Activated T-helper 17 cell treated with anti-CD3 and anti-CD28 coated beads, Interleukin-2, amount 50 U/mL, for 72 hours (primary cell): Measurements from ENCODE around the gene NME5. TPM values are rescaled to one million over a fixed set of nuclear protein-coding genes. Genes with fewer than 3 reads are reported as not detected.
"Not testable (repeated sequence)": the region's sequence is repeated elsewhere in the genome, so short reads cannot be mapped to it uniquely, and the experiment has no call there.

Source experiments
- ATAC-seq: fragments of 150-1000 bp; cut with Tn5 transposase; replicated peaks from 2 replicates; pipeline ENCODE4 v1.10.0; 2021; ENCODE audit warnings: mild to moderate bottlenecking, moderate library complexity
- H3K27ac Mint-ChIP-seq: one replicate; pipeline ENCODE4 v1.8.0; 2022; ENCODE audit warnings: mixed read lengths
- H3K27me3 Mint-ChIP-seq: one replicate; pipeline ENCODE4 v1.8.0; 2022; ENCODE audit warnings: mixed read lengths
- H3K36me3 Mint-ChIP-seq: one replicate; pipeline ENCODE4 v1.8.0; 2022; ENCODE audit warnings: low read depth, mild to moderate bottlenecking, mixed read lengths
- H3K4me1 Mint-ChIP-seq: one replicate; pipeline ENCODE4 v1.8.0; 2022; ENCODE audit warnings: mixed read lengths
- H3K4me3 Mint-ChIP-seq: one replicate; pipeline ENCODE4 v1.8.0; 2022; ENCODE audit warnings: mild to moderate bottlenecking, mixed read lengths
- H3K9me3 Mint-ChIP-seq: one replicate; pipeline ENCODE4 v1.8.0; 2022; ENCODE audit warnings: mixed read lengths
- total RNA-seq, 2 donors: library from RNA; stranded (reverse); gene quantifications; one replicate each; pipeline ENCODE4 v1.2.3, GENCODE V29; 2022

The NME5 gene
- total RNA-seq, 2 donors from 2014 or later: not detected

DNA sequence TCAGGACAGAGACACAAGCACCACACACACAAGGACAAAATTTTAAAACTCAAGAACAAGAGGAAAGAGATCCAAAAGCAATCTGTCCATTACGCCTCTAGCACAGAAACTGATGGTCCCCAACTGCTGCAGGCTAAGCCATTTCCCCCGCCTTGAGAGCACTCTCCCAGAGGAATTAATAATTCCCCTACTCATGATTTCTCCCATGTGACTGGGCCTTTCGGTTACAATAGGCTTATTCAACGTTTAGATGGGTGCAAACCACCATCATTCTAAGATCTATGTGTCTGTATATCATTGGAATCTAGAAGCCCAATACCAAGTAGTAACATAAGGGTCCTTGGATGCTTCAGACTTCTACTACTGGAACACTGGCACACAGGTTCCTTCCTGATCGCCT, 20.4 kb upstream of the NME5 start:
- H3K27me3 Mint-ChIP-seq: no peaks in the 10 kb centered on the region
- H3K9me3 Mint-ChIP-seq: no peaks in the 10 kb centered on the region
- no peaks in the 10 kb centered on the region for H3K4me1 Mint-ChIP-seq
- ATAC-seq: no peak
- H3K36me3 Mint-ChIP-seq: peaks cover 86% of the 10 kb centered on the region
- H3K4me3 Mint-ChIP-seq: no peak overlapping the region
- no peak overlapping the region for H3K27ac Mint-ChIP-seq

DNA sequence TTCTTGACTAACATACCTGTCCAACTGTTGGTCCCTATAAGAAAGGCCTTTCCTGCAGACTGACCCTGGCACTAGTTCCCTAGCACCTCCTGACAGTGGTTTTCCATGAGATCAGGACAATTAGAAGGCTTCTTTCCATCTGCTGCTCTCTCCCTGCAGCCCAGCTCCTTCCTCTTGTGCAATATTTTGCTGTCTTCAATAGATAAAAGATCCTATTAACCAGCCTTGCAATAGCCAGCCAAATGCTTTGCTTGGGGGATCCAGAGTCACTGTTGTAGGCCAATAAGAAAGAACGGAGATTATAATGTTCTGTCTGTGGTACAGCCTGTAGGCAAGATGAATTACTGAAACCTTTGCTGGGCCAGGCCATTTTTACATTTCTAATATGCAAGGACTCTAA, 18.4 kb upstream of the NME5 start:
- Mint-ChIP-seq H3K27me3 (no peaks in the 10 kb centered on the region), H3K4me1 (no peaks in the 10 kb centered on the region), H3K27ac (no peak overlapping the region), H3K9me3 (no peaks in the 10 kb centered on the region), H3K36me3 (peaks cover 66% of the 10 kb centered on the region), H3K4me3 (no peak overlapping the region)
- no peak for ATAC-seq

DNA sequence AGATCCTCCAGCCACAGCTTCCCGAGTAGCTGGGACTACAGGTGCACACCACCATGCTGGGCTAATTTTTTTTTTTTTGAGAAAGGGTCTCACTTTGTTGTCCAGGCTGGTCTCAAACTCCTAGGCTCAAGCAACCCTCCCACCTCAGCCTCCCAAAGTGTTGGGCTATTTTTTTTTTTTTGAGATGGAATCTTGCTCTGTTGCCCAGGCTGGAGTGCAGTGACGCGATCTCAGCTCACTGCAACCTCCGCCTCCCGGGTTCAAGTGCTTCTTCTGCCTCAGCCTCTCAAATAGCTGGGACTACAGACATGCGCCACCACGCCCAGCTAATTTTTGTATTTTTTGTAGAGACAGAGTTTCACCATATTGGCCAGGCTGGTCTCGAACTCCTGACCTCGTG, 16.7 kb upstream of the NME5 start:
- not testable (repeated sequence) for H3K9me3 Mint-ChIP-seq, H3K4me3 Mint-ChIP-seq, H3K4me1 Mint-ChIP-seq, H3K27me3 Mint-ChIP-seq, ATAC-seq, H3K27ac Mint-ChIP-seq
- peaks cover 49% of the 10 kb centered on the region for H3K36me3 Mint-ChIP-seq

DNA sequence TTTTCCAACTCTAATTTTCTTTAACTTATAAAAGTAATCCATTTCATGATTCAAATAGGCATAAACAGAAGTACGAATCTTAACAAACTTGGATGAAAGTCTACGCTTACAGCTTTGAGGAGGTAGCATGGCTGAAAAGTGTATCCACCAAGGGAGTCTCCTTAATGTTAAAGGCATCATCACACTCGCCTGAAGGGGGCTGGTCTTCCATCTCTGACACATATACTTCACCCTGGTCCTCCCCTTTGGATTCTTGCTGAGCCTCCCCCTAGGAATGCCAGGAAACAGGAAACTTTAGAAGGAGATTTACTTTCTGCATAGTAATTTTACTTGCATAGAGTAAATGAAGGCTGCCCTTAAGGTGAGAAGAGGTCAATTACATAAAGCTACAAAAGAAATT, 10.3 kb upstream of the NME5 start:
- no peaks in the 10 kb centered on the region for H3K36me3 Mint-ChIP-seq
- no peaks in the 10 kb centered on the region for H3K4me1 Mint-ChIP-seq
- H3K9me3 Mint-ChIP-seq: no peaks in the 10 kb centered on the region
- no peak overlapping the region for H3K4me3 Mint-ChIP-seq
- no peaks in the 10 kb centered on the region for H3K27me3 Mint-ChIP-seq
- H3K27ac Mint-ChIP-seq: no peak overlapping the region
- ATAC-seq: no peak

DNA sequence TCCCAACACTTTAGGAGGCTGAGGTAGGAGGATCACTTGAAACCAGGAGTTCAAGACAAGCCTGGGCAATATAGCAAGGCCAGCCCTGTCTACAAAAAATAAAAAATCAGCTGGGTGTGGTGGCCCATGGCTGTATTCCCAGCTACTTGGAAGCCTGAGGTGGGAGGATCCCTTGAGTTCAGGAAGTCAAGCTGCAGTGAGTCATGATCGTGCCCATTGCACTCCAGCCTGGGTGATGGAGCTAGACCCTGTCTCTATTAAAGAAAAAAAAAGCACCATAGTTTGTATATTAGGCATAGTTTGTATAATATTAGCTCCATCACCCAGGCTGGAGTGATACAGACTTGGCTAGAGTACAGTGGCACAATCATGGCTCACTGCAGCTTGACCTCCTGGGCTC, 9.6 kb upstream of the NME5 start:
- H3K27me3 Mint-ChIP-seq: no peaks in the 10 kb centered on the region
- no peaks in the 10 kb centered on the region for H3K4me1 Mint-ChIP-seq
- no peak overlapping the region for H3K4me3 Mint-ChIP-seq
- no peaks in the 10 kb centered on the region for H3K9me3 Mint-ChIP-seq
- H3K27ac Mint-ChIP-seq: no peak overlapping the region
- ATAC-seq: no peak
- H3K36me3 Mint-ChIP-seq: no peaks in the 10 kb centered on the region

DNA sequence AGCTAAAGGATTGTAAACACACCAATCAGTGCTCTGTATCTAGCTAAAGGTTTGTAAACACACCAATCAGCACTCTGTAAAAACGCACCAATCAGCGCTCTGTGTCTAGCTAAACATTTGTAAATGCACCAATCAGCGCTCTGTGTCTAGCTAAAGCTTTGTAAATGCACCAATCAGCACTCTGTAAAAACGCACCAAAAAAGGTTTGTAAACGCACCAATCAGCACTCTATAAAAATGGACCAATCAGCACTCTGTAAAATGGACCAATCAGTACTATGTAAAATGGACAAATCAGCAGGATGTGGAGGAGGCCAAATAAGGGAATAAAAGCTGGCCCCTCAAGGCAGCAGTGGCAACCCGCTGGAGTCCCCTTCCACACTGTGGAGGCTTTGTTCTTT, 4.3 kb upstream of the NME5 start:
- H3K9me3 Mint-ChIP-seq, ATAC-seq, H3K4me3 Mint-ChIP-seq, H3K27me3 Mint-ChIP-seq, H3K36me3 Mint-ChIP-seq, H3K4me1 Mint-ChIP-seq, H3K27ac Mint-ChIP-seq: not testable (repeated sequence)

DNA sequence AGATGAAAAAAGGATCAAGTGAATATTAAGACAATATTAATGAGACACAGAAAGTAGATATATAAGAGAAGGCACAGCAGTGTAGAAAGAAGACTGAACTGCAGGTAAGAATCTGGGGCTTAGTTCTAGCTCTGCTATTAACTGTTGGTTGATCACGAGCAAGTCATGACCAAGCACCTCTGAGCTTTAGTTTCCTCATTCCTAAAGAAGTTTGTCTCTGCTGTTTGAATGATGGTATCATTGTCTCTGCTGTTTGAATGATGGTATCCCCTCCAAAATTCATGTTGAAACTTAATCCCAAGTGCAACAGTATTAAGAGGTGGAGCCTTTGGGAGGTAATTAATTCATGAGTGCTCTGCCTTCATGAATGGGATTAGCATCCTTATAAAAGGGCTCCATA, 2.5 kb upstream of the NME5 start:
- H3K36me3 Mint-ChIP-seq: no peaks in the 10 kb centered on the region
- no peaks in the 10 kb centered on the region for H3K4me1 Mint-ChIP-seq
- H3K4me3 Mint-ChIP-seq: no peak overlapping the region
- H3K27me3 Mint-ChIP-seq: peaks cover 8% of the 10 kb centered on the region
- no peak for ATAC-seq
- no peaks in the 10 kb centered on the region for H3K9me3 Mint-ChIP-seq
- no peak overlapping the region for H3K27ac Mint-ChIP-seq

DNA sequence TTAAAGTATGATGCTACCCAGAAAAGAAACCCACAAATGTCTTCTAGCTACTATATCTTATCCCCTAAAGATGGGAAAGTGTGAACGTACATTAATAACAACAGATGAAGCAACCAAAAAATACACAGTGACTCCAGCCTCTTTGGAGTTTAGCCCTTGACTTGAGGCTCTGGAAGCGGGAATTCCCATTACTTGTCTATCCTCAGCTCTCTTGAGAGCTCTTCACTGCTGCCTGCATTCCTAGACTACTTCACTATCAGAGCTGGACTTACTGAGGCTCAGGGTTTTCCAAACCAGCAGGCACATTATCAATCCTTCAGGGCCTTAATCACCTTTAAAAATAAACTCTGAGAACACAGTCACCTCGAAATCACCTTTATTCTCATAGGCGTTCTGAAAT, 1.0 kb upstream of the NME5 start:
- H3K36me3 Mint-ChIP-seq: no peaks in the 10 kb centered on the region

DNA sequence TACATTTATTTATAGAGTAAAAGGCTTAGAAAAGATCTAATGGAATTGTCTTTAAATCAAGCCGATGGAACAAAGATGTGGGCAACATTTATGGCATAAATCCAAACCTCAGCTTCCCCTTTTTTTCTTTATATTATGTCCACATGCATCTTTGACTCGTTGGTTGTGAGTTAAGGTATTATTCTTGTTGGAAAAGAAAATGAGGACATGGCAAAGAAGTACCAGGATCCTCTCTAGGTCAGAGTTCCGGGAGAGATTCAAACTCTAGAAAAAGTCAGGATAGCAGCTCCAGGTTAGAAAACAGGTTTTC, 508 bp upstream of the NME5 start:
- no peaks in the 10 kb centered on the region for H3K9me3 Mint-ChIP-seq
- no peaks in the 10 kb centered on the region for H3K36me3 Mint-ChIP-seq
- no peak overlapping the region for H3K4me3 Mint-ChIP-seq
- H3K27me3 Mint-ChIP-seq: peaks cover 13% of the 10 kb centered on the region
- ATAC-seq: no peak
- H3K27ac Mint-ChIP-seq: no peak overlapping the region
- H3K4me1 Mint-ChIP-seq: no peaks in the 10 kb centered on the region

More for the DNA sequence above, 1.0 kb upstream of the NME5 start:
- Mint-ChIP-seq H3K9me3 (no peaks in the 10 kb centered on the region), H3K4me3 (no peak overlapping the region), H3K27ac (no peak overlapping the region), H3K4me1 (no peaks in the 10 kb centered on the region), H3K27me3 (peaks cover 13% of the 10 kb centered on the region)
- no peak for ATAC-seq

DNA sequence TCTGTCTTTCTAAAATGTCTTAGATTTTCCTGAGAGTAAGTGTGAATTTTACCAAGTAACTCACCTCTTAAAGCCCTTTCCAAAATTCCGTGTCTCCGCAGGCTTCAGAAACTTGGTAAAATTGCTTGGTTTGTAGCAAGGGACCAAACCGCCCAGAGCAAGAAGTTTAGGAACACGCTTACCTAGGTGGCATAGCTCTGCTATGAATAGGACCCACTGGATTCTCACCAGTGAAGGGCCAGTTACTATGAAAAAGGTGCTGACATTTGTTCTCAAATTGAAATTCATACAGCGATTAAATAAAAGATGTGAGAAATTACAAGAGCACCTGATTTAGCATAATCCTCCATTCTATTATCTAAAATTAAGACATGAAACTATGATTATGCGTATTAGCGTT, 6.7 kb downstream of the NME5 start:
- no peaks in the 10 kb centered on the region for H3K36me3 Mint-ChIP-seq
- peak overlapping the region; percentile 63 for H3K4me3 Mint-ChIP-seq

DNA sequence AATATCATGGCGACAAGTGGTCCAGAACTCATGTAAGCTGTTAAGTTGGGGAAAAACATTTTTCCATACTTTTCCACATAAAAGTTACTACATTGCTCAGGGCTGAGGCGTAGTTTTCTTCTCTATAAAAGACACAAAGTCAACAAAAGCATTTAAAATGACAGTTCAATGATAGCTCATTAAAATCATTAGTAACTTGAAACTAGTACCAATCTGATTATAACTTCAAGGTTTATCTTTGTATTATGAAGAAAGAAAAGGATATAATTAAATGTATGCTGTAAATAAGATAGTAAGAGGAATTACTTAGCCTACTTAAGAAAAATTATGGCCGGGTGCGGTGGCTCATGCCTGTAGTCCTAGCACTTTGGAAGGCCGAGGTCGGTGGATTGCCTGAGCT, 9.9 kb downstream of the NME5 start:
- Mint-ChIP-seq H3K4me3 (no peak overlapping the region), H3K36me3 (no peaks in the 10 kb centered on the region), H3K9me3 (no peaks in the 10 kb centered on the region), H3K4me1 (no peaks in the 10 kb centered on the region), H3K27me3 (peaks cover 3% of the 10 kb centered on the region), H3K27ac (no peak overlapping the region)
- no peak for ATAC-seq

More for the DNA sequence above, 6.7 kb downstream of the NME5 start:
- Mint-ChIP-seq H3K9me3 (no peaks in the 10 kb centered on the region), H3K27ac (no peak overlapping the region), H3K4me1 (no peaks in the 10 kb centered on the region), H3K27me3 (peaks cover 11% of the 10 kb centered on the region)
- no peak for ATAC-seq

DNA sequence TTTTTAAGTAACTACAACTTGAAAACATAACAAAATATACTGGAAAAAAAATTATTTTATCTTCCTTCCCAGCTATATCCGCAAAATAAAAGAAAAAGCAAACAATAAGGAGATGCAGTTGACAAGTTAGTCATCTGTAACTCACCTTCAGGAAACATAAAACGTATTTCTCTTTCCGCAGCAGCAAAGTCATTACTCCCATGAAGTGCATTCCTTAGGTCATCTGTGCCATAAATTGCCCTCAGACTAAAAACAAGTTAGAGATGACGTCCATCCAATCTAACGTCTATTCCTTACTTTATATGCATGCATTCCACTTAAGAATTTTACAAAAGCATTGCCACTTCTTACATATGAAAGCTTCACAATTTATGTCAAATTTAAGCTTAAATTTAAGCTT, 10.9 kb downstream of the NME5 start:
- no peak for ATAC-seq
- no peak overlapping the region for H3K27ac Mint-ChIP-seq
- H3K27me3 Mint-ChIP-seq: peaks cover 3% of the 10 kb centered on the region
- H3K4me3 Mint-ChIP-seq: no peak overlapping the region
- H3K36me3 Mint-ChIP-seq: no peaks in the 10 kb centered on the region
- no peaks in the 10 kb centered on the region for H3K4me1 Mint-ChIP-seq
- no peaks in the 10 kb centered on the region for H3K9me3 Mint-ChIP-seq

DNA sequence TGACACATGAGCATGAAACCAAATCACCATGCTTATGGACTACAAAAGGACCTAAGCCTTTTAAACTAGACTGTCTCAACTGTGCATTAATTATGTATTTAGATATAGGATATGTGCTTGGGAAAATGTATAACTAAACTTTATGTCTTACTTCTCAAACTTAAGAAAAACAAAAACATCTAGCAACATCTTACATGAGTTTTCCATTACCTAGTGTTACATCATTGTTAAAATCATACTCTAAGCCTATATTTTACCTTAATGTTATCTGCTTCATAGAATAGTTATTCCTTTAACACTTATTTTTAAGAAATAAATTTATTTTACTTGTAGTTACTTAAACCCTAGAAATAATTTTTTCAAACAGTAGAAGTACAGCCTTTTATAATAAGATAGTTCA, 24.0 kb downstream of the NME5 start:
- Mint-ChIP-seq H3K27ac (no peak overlapping the region), H3K9me3 (no peaks in the 10 kb centered on the region), H3K36me3 (no peaks in the 10 kb centered on the region), H3K27me3 (peaks cover 5% of the 10 kb centered on the region), H3K4me1 (no peaks in the 10 kb centered on the region), H3K4me3 (no peak overlapping the region)
- ATAC-seq: no peak

DNA sequence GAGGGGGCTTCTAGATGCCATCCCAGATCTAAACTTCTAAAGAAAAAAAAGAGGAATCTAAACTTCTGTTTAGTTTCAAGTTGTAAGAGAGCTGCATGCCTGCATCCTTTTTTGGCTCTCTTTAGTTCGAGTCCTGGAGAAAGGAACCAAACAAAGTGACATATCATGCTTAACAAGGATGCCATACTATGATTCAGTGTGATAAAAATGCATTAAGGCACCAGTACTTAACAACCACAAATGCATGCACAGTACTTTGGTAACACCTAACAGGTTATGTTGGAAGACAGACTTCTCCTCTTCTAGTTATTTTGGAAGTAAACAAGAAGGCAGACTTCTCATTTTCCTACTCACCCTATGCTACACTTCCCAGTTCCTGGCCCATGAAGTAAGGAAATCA, 27.3 kb downstream of the NME5 start:
- Mint-ChIP-seq H3K4me1 (no peaks in the 10 kb centered on the region), H3K36me3 (no peaks in the 10 kb centered on the region), H3K27ac (no peak overlapping the region), H3K4me3 (no peak overlapping the region), H3K27me3 (peaks cover 6% of the 10 kb centered on the region), H3K9me3 (no peaks in the 10 kb centered on the region)
- no peak for ATAC-seq

DNA sequence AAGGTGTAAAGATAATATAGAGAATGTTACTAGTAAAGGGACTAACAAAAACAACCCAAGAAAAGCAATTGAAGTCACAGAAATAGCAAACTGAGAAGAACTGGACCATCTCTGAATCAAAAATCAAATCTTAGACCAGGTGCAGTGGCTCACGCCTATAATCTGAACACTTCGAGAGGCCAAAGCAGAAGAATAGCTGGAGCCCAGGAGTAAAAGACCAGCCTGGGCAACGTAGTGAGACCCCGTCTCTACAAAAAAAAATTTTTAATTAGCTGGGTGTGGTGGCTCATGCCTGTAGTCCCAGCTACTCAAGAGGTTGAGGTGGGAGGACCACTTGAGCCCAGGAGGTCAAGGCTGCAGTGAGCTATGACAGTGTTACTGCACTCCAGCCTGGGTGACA, 28.0 kb downstream of the NME5 start:
- Mint-ChIP-seq H3K4me1 (no peaks in the 10 kb centered on the region), H3K27me3 (peaks cover 6% of the 10 kb centered on the region), H3K27ac (no peak overlapping the region), H3K36me3 (no peaks in the 10 kb centered on the region), H3K9me3 (no peaks in the 10 kb centered on the region), H3K4me3 (no peak overlapping the region)
- no peak for ATAC-seq

DNA sequence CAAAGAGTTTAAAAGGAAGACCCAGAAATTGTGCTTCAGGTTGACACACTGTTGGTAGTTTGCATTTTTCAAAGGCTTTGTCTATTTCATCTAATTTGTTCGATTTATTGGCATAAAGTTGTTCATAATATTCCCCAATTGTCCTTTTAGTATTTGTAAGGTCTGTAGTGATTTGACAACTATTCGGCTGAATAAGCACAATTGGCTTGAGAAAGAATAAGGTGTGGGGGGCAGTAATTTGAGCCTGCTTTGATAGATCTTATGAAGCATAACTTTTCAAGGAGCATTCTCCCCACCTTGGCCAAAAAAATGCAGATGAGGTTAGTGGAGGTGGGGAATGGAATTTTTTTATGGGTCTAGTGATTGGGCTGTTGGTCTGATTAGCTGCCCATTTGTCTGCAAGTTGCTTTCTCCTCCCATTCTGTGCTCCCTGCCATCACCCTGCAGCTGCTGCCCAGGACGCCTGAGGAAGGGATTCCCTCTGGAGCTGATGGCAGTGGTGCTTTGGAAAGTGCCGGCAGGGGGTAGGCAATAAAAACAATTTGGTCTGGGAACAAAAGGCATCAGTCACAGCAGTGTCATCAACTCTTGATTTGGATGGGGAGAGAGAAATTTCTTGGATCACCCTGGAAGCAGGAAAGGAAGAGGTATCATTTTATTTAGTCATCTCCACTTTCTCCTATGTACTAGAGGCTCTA, 28.8 kb downstream of the NME5 start:
- Mint-ChIP-seq H3K4me1 (no peaks in the 10 kb centered on the region), H3K36me3 (no peaks in the 10 kb centered on the region), H3K27ac (no peak overlapping the region), H3K4me3 (no peak overlapping the region), H3K9me3 (no peaks in the 10 kb centered on the region), H3K27me3 (peaks cover 6% of the 10 kb centered on the region)
- ATAC-seq: no peak
